HG02885 (cell line): ENCODE data around the gene VARS2.
"Not testable (repeated sequence)": the region's sequence is repeated elsewhere in the genome, so short reads cannot be mapped to it uniquely, and the experiment has no call there.

Experiments used
- ATAC-seq: cut with Tn5 transposase; IDR thresholded peaks from one replicate; pipeline ENCODE4 v1.9.1; 2021; ENCODE audit warnings: mild to moderate bottlenecking; ENCODE audit not compliant: unreplicated experiment, poor library complexity

The VARS2 gene

GRCh38 chr6:30922447-30922852 is 8.4 kb downstream of the VARS2 start:
- ATAC-seq, result no peak

- not testable (repeated sequence) for ATAC-seq
These were observed 10.1 kb downstream of the VARS2 start for GRCh38 chr6:30924040-30924627.

GRCh38 chr6:30926644-30927043 is 12.6 kb downstream of the VARS2 start:
- no peak for ATAC-seq

GRCh38 chr6:30927080-30927479 is 13.0 kb downstream of the VARS2 start:
- ATAC-seq, result not testable (repeated sequence)

- no peak for ATAC-seq
These were observed 14.6 kb downstream of the VARS2 start for GRCh38 chr6:30928677-30929076.

- ATAC-seq, result no peak
These were observed 16.5 kb downstream of the VARS2 start for GRCh38 chr6:30930506-30930905.

- ATAC-seq, result no peak
These were observed 17.2 kb downstream of the VARS2 start for GRCh38 chr6:30931272-30931671.

GRCh38 chr6:30931969-30932645 is 18.1 kb downstream of the VARS2 start, which contains the start of gene SFTA2:
SFTA2 (minus strand) TSS chr6:30932170; CDS start chr6:30932096, 74 bp downstream.
- ATAC-seq, result no peak

GRCh38 chr6:30932665-30933365 is 18.8 kb downstream of the VARS2 start:
- ATAC-seq, result no peak

GRCh38 chr6:30935018-30935417 is 21.0 kb downstream of the VARS2 start:
- no peak for ATAC-seq

GRCh38 chr6:30937265-30937664 is 23.2 kb downstream of the VARS2 start:
- ATAC-seq, result no peak

- no peak for ATAC-seq
These were observed 24.7 kb downstream of the VARS2 start for GRCh38 chr6:30938730-30939129.

GRCh38 chr6:30939473-30939872 is 25.4 kb downstream of the VARS2 start:
- no peak for ATAC-seq

GRCh38 chr6:30940361-30940986 is 26.4 kb downstream of the VARS2 start, which contains the start of gene MUCL3:
MUCL3 (plus strand) TSS chr6:30940973; CDS start chr6:30941000, 27 bp downstream.
- ATAC-seq, result no peak

GRCh38 chr6:30942338-30943060 is 28.5 kb downstream of the VARS2 start:
- ATAC-seq, result no peak

- ATAC-seq, result no peak
These were observed 30.0 kb downstream of the VARS2 start for GRCh38 chr6:30944051-30944450.

- no peak for ATAC-seq
These were observed 31.2 kb downstream of the VARS2 start for GRCh38 chr6:30945281-30945680.

GRCh38 chr6:30947231-30947630 is 33.2 kb downstream of the VARS2 start:
- ATAC-seq, result no peak

GRCh38 chr6:30948811-30949210 is 34.8 kb downstream of the VARS2 start:
- ATAC-seq, result no peak

GRCh38 chr6:30951907-30952469 is 38.0 kb downstream of the VARS2 start:
- ATAC-seq, result no peak
